WTC11 (cell line): ENCODE data around the gene TCP11L2. TPM values are rescaled to one million over a fixed set of nuclear protein-coding genes. Genes with fewer than 3 reads are reported as not detected.

ENCODE experiments used
- ATAC-seq: fragments of 200-7000 bp; cut with Tn5 transposase; 2 replicates; pipeline ENCODE4 v1.10.0; 2021; ENCODE audit warnings: mild to moderate bottlenecking, moderate library complexity
- CTCF ChIA-PET: fragments of 300-600 bp; sonication (Branson Sonifier 250); formaldehyde crosslinking; loops from one replicate; lab custom pipeline; 2021; ENCODE audit warnings: antibody characterized with exemption; lab: Charles Lee
- POLR2A ChIA-PET: fragments of 350-600 bp; sonication (Branson Sonifier 250); formaldehyde crosslinking; loops from one replicate; lab custom pipeline; 2021; ENCODE audit warnings: antibody characterized with exemption; lab: Charles Lee
- DNase-seq: peaks from one replicate; pipeline ENCODE4 v3.0.0; 2021; ENCODE audit warnings: low spot score
- H3K27ac Mint-ChIP-seq: 2 replicates; pipeline ENCODE4 v1.8.0; 2021; ENCODE audit warnings: mixed read lengths
- H3K27me3 Mint-ChIP-seq: 2 replicates; pipeline ENCODE4 v1.8.0; 2021; ENCODE audit warnings: low read depth, mild to moderate bottlenecking, moderate library complexity, mixed read lengths
- H3K36me3 Mint-ChIP-seq: 2 replicates; pipeline ENCODE4 v1.8.0; 2021; ENCODE audit warnings: mixed read lengths
- H3K4me1 Mint-ChIP-seq: 2 replicates; pipeline ENCODE4 v1.8.0; 2022; ENCODE audit warnings: mixed read lengths
- H3K4me3 Mint-ChIP-seq: 2 replicates; pipeline ENCODE4 v1.8.0; 2021; ENCODE audit warnings: mild to moderate bottlenecking, moderate library complexity, mixed read lengths
- H3K9me3 Mint-ChIP-seq: 2 replicates; pipeline ENCODE4 v1.8.0; 2021; ENCODE audit warnings: mixed read lengths
- AFF4 ChIP-seq: sonication (generic); formaldehyde crosslinking; IDR thresholded peaks from 2 replicates; pipeline ENCODE4 v1.8.1; 2023; ENCODE audit warnings: mild to moderate bottlenecking, missing genetic modification reagents, borderline replicate concordance
- ATF2 ChIP-seq: sonication (generic); formaldehyde crosslinking; IDR thresholded peaks from 2 replicates; pipeline ENCODE4 v1.8.1; 2022; ENCODE audit warnings: low read depth, missing genetic modification reagents, borderline replicate concordance
- ATF6 ChIP-seq: sonication (generic); formaldehyde crosslinking; IDR thresholded peaks from 2 replicates; pipeline ENCODE4 v1.8.1; 2023; ENCODE audit warnings: mild to moderate bottlenecking, missing genetic modification reagents
- CREB1 ChIP-seq: sonication (generic); formaldehyde crosslinking; IDR thresholded peaks from 2 replicates; pipeline ENCODE4 v1.8.0; 2023; ENCODE audit warnings: mild to moderate bottlenecking, missing genetic modification reagents
- KAT7 ChIP-seq: sonication (generic); formaldehyde crosslinking; IDR thresholded peaks from 2 replicates; pipeline ENCODE4 v1.8.1; 2023; ENCODE audit warnings: missing genetic modification reagents, mild to moderate bottlenecking, borderline replicate concordance
- MLX ChIP-seq: sonication (generic); formaldehyde crosslinking; IDR thresholded peaks from 2 replicates; pipeline ENCODE4 v1.8.1; 2023; ENCODE audit warnings: mild to moderate bottlenecking, missing genetic modification reagents, moderate library complexity
- MYBL2 ChIP-seq: sonication (generic); formaldehyde crosslinking; IDR thresholded peaks from 2 replicates; pipeline ENCODE4 v1.8.1; 2023; ENCODE audit warnings: mild to moderate bottlenecking, moderate library complexity, missing genetic modification reagents
- NFYB ChIP-seq: sonication (generic); formaldehyde crosslinking; conservative IDR thresholded peaks from 2 replicates; pipeline ENCODE4 v1.8.0; 2022; ENCODE audit warnings: low read depth, missing genetic modification reagents
- PREB ChIP-seq: sonication (generic); formaldehyde crosslinking; IDR thresholded peaks from 2 replicates; pipeline ENCODE4 v1.8.1; 2022; ENCODE audit warnings: mild to moderate bottlenecking, missing genetic modification reagents, moderate library complexity, borderline replicate concordance
- PRRX2 ChIP-seq: fragments of 250-450 bp; sonication (Bioruptor Pico); IDR thresholded peaks from 2 replicates; pipeline ENCODE4 v1.8.0; 2021; ENCODE audit warnings: mild to moderate bottlenecking
- SMAD4 ChIP-seq: sonication (generic); formaldehyde crosslinking; IDR thresholded peaks from 2 replicates; pipeline ENCODE4 v1.8.0; 2022; ENCODE audit warnings: mild to moderate bottlenecking, missing genetic modification reagents
- TEAD1 ChIP-seq: sonication (generic); formaldehyde crosslinking; IDR thresholded peaks from 2 replicates; pipeline ENCODE4 v1.8.0; 2022; ENCODE audit warnings: mild to moderate bottlenecking, missing genetic modification reagents
- TP53 ChIP-seq: sonication (generic); formaldehyde crosslinking; IDR thresholded peaks from 2 replicates; pipeline ENCODE4 v1.8.1; 2023; ENCODE audit warnings: mild to moderate bottlenecking, missing genetic modification reagents
- ZNF219 ChIP-seq: sonication (generic); formaldehyde crosslinking; IDR thresholded peaks from 2 replicates; pipeline ENCODE4 v1.8.0; 2023; ENCODE audit warnings: missing genetic modification reagents, mild to moderate bottlenecking, borderline replicate concordance
- ZNF263 ChIP-seq: sonication (generic); formaldehyde crosslinking; IDR thresholded peaks from 2 replicates; pipeline ENCODE4 v1.8.1; 2022; ENCODE audit warnings: low read depth, mild to moderate bottlenecking, moderate library complexity, missing genetic modification reagents
- ZNF281 ChIP-seq: sonication (generic); formaldehyde crosslinking; IDR thresholded peaks from 2 replicates; pipeline ENCODE4 v1.8.0; 2023; ENCODE audit warnings: mild to moderate bottlenecking, missing genetic modification reagents
- ZNF425 ChIP-seq: fragments of 250-450 bp; sonication (Bioruptor Pico); conservative IDR thresholded peaks from 2 replicates; pipeline ENCODE4 v1.9.0; 2021; ENCODE audit warnings: mild to moderate bottlenecking
- ZNF671 ChIP-seq: fragments of 250-450 bp; sonication (Bioruptor Pico); IDR thresholded peaks from 2 replicates; pipeline ENCODE4 v1.8.0; 2021; ENCODE audit warnings: mild to moderate bottlenecking
- ZSCAN18 ChIP-seq: fragments of 250-450 bp; sonication (Bioruptor Pico); IDR thresholded peaks from 2 replicates; pipeline ENCODE4 v2.1.2; 2022; ENCODE audit warnings: mild to moderate bottlenecking, moderate library complexity
- total RNA-seq: library from RNA; stranded (reverse); gene quantifications from 3 replicates; pipeline ENCODE4 v1.2.3, GENCODE V29; 2021

Gene TCP11L2
- total RNA-seq, 1 experiment from 2014 or later: 12.3 TPM

GRCh38 chr12:106333010-106333409, 30.5 kb downstream of the TCP11L2 start:
- ATAC-seq (no peak), DNase-seq (no peak)
- Mint-ChIP-seq H3K9me3 (peaks cover 13% of the 10 kb centered on the region), H3K36me3 (peaks cover 9% of the 10 kb centered on the region), H3K27ac (no peak overlapping the region), H3K4me3 (no peak overlapping the region), H3K27me3 (peaks cover 5% of the 10 kb centered on the region), H3K4me1 (peaks cover 36% of the 10 kb centered on the region)
- TF ChIP-seq TP53 (CRISPR knock-in tag): no peak
- no peak for TF ChIP-seq PRRX2 (CRISPR knock-in tag)
- ChIA-PET POLR2A (no interaction called here), CTCF (no interaction called here)

GRCh38 chr12:106333756-106334155, 31.2 kb downstream of the TCP11L2 start:
- ATAC-seq (no peak), DNase-seq (no peak)
- Mint-ChIP-seq H3K4me1 (peaks cover 32% of the 10 kb centered on the region), H3K4me3 (no peak overlapping the region), H3K27me3 (no peaks in the 10 kb centered on the region), H3K36me3 (peaks cover 9% of the 10 kb centered on the region), H3K9me3 (peaks cover 13% of the 10 kb centered on the region), H3K27ac (no peak overlapping the region)
- POLR2A ChIA-PET: no interaction called here
- CTCF ChIA-PET: no interaction called here
- no peak for TF ChIP-seq CREB1 (CRISPR knock-in tag)
- no peak for TF ChIP-seq NFYB (CRISPR knock-in tag)
- no peak for TF ChIP-seq ZSCAN18 (CRISPR knock-in tag)
- TF ChIP-seq SMAD4: no peak
- TF ChIP-seq ATF6 (CRISPR knock-in tag): no peak
- TF ChIP-seq AFF4 (CRISPR knock-in tag): no peak
- no peak for TF ChIP-seq ATF2
- no peak for TF ChIP-seq ZNF281
- TF ChIP-seq MLX (CRISPR knock-in tag): no peak
- no peak for TF ChIP-seq ZNF671 (CRISPR knock-in tag)
- TF ChIP-seq ZNF219 (CRISPR knock-in tag): no peak
- no peak for TF ChIP-seq KAT7 (CRISPR knock-in tag)
- no peak for TF ChIP-seq ZNF425 (CRISPR knock-in tag)
- no peak for TF ChIP-seq PREB (CRISPR knock-in tag)
- no peak for TF ChIP-seq MYBL2 (CRISPR knock-in tag)
- no peak for TF ChIP-seq TEAD1 (CRISPR knock-in tag)
- no peak for TF ChIP-seq ZNF263 (CRISPR knock-in tag)
